ENCODE measurements around the gene IGFLR1.
"Not testable (repeated sequence)": the region's sequence is repeated elsewhere in the genome, so short reads cannot be mapped to it uniquely, and the experiment has no call there.

The IGFLR1 gene

GRCh38 chr19:35777086-35777841 lies 35.0 kb upstream of the IGFLR1 start:
- DNase-seq: no peak

DNA sequence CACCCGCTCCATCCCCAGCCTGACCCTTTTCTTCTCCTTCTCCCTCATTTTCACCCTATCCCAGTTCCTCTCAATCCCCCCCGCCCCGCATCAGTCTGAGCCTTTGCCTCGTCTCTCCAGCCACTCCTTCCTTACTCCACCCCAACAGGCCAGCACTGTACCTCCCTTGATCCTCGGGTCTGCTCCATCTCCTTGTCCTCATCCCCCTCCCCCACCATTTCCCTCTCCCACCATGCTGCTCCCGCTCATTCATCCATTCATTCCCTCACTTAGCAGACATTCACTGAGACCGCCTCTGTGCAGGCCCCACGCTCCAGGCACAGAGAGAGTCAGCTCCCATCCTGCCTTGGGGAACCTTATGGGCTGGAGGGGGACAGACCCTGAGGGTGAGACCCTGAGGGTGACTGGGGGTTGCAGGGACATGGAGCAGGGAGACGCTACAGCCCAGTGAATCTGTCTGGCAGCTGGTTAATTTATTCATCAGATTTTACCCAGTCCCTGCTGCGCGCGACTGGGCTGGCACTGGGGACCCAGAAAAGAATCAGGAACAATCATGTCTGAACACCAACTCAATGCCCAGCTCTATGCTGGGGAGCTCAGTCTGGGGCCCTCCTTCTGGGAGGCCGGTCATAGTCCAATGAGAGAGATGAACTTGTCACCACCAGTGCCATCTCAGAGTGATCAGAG lies 34.0 kb upstream of the IGFLR1 start:
- no peak for DNase-seq

- peak; percentile 97 for DNase-seq
These were observed 33.2 kb upstream of the IGFLR1 start, which contains the start of gene ARHGAP33 for GRCh38 chr19:35775298-35776101. TSS of gene ARHGAP33 (plus strand) at chr19:35775564. CDS start at chr19:35775659, 95 bp downstream.

DNA sequence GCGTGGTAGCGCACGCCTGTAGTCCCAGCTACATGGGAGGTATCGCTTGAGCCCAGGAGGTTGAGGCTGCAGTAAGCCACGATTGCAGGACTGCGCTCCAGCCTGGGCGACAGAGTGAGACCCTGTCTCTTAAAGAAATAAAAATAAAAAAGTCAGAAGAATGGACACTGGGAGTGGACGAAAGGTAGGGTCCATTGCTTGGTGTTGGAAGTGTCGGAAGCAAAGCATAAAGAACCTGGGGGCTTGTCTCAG lies 32.7 kb upstream of the IGFLR1 start:
- no peak for DNase-seq

DNA sequence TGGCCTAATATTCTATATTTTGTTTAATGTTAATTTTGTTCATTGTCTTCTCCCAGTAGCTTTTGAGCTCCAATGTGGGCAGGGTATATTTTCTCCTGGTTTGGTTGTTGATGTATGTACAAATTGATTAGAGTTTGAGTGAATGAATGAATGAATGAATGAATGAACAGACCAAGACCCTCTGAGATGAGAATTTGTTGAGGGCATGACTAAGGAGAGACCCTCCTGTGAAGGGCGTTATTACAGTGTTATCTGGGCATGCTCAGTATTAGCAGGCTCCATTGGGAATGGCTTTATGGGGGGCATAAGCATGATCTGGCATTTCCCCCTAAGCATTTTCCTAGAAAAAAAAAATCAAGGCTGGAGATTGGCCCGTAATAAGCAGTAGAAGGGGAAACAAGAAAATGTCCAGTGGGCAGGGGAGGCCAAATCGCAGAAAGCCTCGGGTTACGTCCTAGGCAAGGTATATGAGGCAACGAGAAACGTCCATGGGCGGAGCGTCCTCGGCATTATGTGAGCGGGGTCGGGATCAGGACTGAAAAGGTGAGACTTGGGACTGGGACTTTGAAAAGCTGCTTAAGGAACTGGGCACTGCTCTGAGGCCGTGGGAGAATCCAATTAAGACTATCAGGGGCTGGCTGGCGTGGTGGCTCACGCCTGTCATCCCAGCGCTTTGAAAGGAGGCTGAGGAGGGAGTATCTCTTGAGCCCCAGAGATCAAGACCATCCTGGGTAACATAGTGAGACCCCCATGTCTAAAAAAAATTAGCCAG lies 32.2 kb upstream of the IGFLR1 start:
- DNase-seq: no peak

- DNase-seq: no peak
These were observed 31.0 kb upstream of the IGFLR1 start for GRCh38 chr19:35773020-35773806.

GRCh38 chr19:35772362-35772761 lies 30.1 kb upstream of the IGFLR1 start:
- DNase-seq: not testable (repeated sequence)

- no peak for DNase-seq
These were observed 25.8 kb upstream of the IGFLR1 start for GRCh38 chr19:35768082-35768421.

GRCh38 chr19:35767288-35768081 lies 25.2 kb upstream of the IGFLR1 start:
- no peak for DNase-seq

GRCh38 chr19:35766571-35767104 lies 24.4 kb upstream of the IGFLR1 start:
- no peak for DNase-seq

DNA sequence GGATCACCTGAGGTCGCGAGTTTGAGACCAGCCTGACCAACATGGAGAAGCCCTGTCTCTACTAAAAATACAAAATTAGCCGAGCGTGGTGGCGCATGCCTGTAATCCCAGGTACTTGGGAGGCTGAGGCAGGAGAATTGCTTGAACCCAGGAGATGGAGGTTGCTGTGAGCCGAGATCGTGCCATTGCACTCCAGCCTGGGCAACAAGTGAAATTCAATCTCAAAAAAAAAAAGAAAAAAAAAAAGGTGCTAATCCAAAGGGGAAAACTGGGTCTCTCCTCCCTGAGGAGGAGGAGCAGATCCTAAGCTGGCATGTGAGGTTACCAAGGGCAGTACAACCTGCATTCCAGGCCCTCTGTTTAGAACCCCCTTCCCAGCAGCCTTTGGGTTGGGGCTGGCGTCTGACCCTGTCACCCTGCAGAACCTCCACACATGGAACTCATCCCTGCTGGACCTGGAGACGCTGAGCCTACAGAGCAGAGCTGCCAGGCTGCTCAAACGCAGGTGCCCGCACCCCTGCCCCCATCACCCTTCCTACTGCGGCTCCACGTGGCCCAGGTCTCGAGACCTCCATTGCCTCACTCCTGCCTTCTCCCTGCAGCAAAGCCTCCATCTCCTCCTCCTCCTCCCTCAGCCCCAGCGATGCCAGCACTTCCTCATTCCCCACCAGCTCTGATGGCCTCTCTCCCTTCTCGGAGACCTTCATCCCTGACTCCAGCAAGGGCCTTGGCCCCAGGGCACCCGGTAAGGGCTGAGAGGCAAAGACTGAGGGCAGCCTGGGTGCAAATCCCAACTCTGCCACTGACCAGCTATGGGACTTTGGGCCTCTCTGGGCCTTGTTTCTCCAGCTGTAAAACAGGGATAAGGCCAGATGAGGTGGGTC lies 22.4 kb upstream of the IGFLR1 start:
- no peak for DNase-seq

DNA sequence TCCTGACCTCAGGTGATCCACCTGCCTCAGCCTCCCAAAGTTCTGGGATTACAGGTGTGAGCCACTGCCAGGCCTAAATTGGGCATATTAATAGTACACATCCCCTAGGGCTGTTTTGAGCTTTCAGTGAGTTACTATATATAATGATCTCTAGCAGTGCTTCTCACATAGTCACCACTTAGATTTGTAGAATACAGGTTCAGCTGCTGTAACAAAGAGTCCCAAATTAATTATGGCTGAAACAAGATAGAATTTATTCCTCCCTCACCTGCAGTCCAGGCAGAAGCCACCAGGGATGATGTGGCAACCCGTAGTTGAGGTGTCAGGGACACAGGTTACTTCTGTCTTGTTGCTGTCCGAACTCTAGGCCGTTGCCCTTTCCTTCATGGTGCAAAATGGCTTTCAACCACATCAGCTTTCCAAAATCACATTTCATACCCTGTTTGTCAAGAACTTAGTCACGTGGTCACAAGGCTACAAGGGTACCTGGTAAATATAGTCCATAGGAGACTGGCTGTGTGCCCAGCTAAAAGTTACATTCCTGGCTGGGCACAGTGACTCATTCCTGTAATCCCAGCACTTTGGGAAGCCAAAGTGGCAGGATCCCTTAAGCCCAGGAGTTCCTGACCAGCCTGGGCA lies 18.6 kb upstream of the IGFLR1 start:
- no peak for DNase-seq

GRCh38 chr19:35759697-35760096 lies 17.4 kb upstream of the IGFLR1 start:
- DNase-seq: no peak

DNA sequence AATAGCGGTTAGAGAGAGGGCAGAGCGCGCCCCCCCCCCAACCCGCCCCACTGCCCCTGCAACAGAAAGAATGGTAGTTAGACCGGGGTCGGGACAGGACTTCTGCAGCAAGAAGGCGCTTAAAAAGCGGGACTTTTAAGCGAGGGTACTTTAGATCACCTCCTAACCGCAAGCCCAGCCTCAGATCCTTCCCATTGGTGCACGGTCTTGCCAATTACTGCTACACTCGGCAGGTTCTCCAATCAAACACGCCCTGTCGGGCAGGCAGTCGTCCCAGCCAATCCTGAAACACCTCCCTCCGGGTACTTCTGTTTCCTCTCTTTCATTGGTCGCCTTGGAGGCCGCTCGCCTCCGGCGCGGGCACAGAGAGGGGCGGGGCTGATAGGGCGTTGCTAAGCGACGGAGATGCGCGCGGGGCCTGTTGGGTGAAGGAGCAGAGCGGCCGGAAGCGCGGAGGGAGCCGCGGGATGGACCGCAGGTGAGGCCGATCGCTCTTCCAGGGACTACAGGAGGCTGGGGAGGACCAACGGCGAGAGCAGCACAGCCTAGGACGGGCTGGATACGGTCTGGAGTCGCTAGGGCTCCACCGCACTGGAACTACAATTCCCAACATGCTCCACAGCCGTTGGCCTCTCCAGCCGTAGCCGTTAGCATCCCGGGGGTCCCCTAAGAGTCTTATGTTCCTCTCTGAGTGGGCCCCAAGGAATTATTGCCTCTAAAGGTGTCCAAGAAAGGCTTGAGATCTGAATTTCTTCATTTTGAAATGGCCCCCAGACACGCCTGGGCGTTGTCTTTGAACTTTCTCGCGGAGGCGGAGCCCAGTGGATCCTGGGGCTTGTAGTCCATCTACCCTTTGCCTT lies 15.7 kb upstream of the IGFLR1 start, which contains the start of gene PROSER3:
PROSER3 (plus strand) TSS at position 428 of the 860 bp plus-strand sequence; CDS start at position 468, 40 bp downstream.
- DNase-seq: peak; percentile 100

GRCh38 chr19:35757231-35757748 lies 15.0 kb upstream of the IGFLR1 start:
- DNase-seq: peak; percentile 92

DNA sequence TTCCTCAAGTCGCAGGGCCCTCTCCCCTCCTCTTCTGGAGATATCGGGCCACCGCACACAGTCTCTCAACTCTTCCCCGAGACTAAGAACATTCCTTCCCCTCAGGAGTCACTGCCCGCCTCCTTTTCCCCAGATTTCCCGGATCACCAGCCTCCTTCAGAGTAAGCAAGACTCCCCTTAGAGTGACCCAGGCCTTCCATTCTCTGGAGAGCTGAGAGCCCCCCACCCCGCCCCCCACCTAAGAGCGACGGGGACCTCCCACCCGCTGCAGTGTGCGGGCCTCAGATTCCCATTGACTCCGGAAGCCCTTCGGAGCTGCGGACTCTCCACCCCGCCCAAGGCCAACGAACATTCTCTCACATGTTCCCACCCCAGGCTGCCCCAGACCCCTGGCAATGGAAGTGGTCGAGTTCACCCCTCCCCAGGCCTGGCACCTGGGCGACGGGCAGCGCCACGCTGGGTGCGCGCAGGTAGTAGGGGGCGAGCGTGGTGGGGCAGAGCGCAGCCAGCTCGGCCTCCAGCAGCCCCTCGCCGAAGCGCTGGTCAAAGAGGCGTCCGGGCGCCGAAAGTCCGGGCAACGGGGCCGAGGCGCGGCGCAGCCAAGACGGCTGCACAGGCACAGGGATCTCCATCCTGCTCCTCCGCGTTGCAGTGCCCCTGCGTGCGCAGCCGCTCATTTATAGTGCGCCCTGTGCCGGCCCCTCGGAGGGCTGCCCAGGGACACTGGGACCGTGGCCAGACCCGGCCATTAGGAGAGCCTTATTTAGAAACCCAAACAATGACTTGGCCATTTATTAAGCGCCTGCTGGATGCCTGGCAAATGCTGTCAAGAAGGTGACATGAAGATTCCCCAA lies 14.4 kb upstream of the IGFLR1 start, which contains the start of gene HSPB6:
HSPB6 (minus strand) TSS at position 653 of the 854 bp plus-strand sequence; CDS start at position 632, 21 bp downstream.
- peak; percentile 64 for DNase-seq
